ENCODE measurements around the gene POLR2E. TPM values are rescaled to one million over a fixed set of nuclear protein-coding genes. Genes with fewer than 3 reads are reported as not detected.

The POLR2E gene
- total RNA-seq, 1 donor from 2014 or later: 142 TPM

GRCh38 chr19:1042689-1043511, 52.3 kb downstream of the POLR2E start:
- intact Hi-C loops (cut with DNase I): loop anchor here (5.0 kb wide), 1 partner anchor 54 kb away; the partner anchor contains the start of gene POLR2E
- DNase-seq (ENCODE audit: missing footprints) (peak; percentile 59), ATAC-seq (no peak)

GRCh38 chr19:1041835-1042685, 53.1 kb downstream of the POLR2E start:
- peak; percentile 70 for DNase-seq (ENCODE audit: missing footprints)
- intact Hi-C loops (cut with DNase I): loop anchor here (5.0 kb wide), 1 partner anchor 55 kb away; the partner anchor contains the start of gene POLR2E

GRCh38 chr19:1041272-1041834, 53.8 kb downstream of the POLR2E start:
- DNase-seq (ENCODE audit: missing footprints): peak; percentile 65
- no peak for ATAC-seq
- intact Hi-C loops (cut with DNase I): loop anchor here (5.0 kb wide), 1 partner anchor 56 kb away; the partner anchor contains the start of gene POLR2E

More at GRCh38 chr19:1041835-1042685, 53.1 kb downstream of the POLR2E start:
- no peak for ATAC-seq

GRCh38 chr19:1040476-1041271, 54.5 kb downstream of the POLR2E start:
- intact Hi-C loops (cut with DNase I): loop anchor here (5.0 kb wide), 1 partner anchor 57 kb away; the partner anchor contains the start of gene POLR2E
- peak; percentile 95 for DNase-seq (ENCODE audit: missing footprints)
- peak; percentile 66 for ATAC-seq

- ATAC-seq (peak; percentile 96), DNase-seq (ENCODE audit: missing footprints) (peak; percentile 99)
- intact Hi-C loops (cut with DNase I): loop anchor here (5.0 kb wide), 1 partner anchor 57 kb away; the partner anchor contains the start of gene POLR2E
Observed at GRCh38 chr19:1039646-1040475, 55.3 kb downstream of the POLR2E start, which contains the start of gene ABCA7. TSS of gene ABCA7 (plus strand) at chr19:1040107. CDS start at chr19:1041362, 1,255 bp downstream.

GRCh38 chr19:1038978-1039645, 56.1 kb downstream of the POLR2E start:
- intact Hi-C loops (cut with DNase I): no loop called here
- DNase-seq (ENCODE audit: missing footprints): no peak

GRCh38 chr19:1037621-1038064, 57.5 kb downstream of the POLR2E start:
- DNase-seq (ENCODE audit: missing footprints) (no peak), ATAC-seq (no peak)
- intact Hi-C loops (cut with DNase I): no loop called here

More at GRCh38 chr19:1038978-1039645, 56.1 kb downstream of the POLR2E start:
- no peak for ATAC-seq

Other genes with a start within 250 kb of the POLR2E start
- 1.6 TPM for gene ELANE, start 243.1 kb downstream of the POLR2E start, total RNA-seq
- 655 TPM for gene CFD, start 235.7 kb downstream of the POLR2E start, total RNA-seq
- 23.5 TPM for gene MED16, start 202.2 kb downstream of the POLR2E start, total RNA-seq
- not detected for gene RNU6-9, start 201.9 kb downstream of the POLR2E start, total RNA-seq
- gene R3HDM4, start 182.2 kb downstream of the POLR2E start, total RNA-seq: 21.9 TPM
- gene KISS1R, start 178.0 kb downstream of the POLR2E start, total RNA-seq: not detected
- gene ARID3A, start 169.3 kb downstream of the POLR2E start, total RNA-seq: 6.7 TPM
- gene WDR18, start 111.0 kb downstream of the POLR2E start, total RNA-seq: 20.7 TPM
- gene GRIN3B, start 95.0 kb downstream of the POLR2E start, total RNA-seq: 0.35 TPM
- gene TMEM259, start 74.3 kb downstream of the POLR2E start, total RNA-seq: 106 TPM
- not detected for gene RNU6-2, start 73.9 kb downstream of the POLR2E start, total RNA-seq
- 69.3 TPM for gene CNN2, start 68.8 kb downstream of the POLR2E start, total RNA-seq
- gene ABCA7, start 55.3 kb downstream of the POLR2E start, total RNA-seq: 7.7 TPM
- gene ARHGAP45, start 28.2 kb downstream of the POLR2E start, total RNA-seq: 6.6 TPM
- 361 TPM for gene GPX4, start 8.6 kb upstream of the POLR2E start, total RNA-seq
- gene SBNO2, start 78.9 kb upstream of the POLR2E start, total RNA-seq: 14.7 TPM
- gene STK11, start 110.4 kb upstream of the POLR2E start, total RNA-seq: 49.9 TPM
- gene CBARP, start 142.6 kb upstream of the POLR2E start, total RNA-seq: 1.2 TPM
- 656 TPM for gene ATP5F1D, start 146.4 kb upstream of the POLR2E start, total RNA-seq
- 62.8 TPM for gene MIDN, start 153.2 kb upstream of the POLR2E start, total RNA-seq
- gene CIRBP, start 174.0 kb upstream of the POLR2E start, total RNA-seq: 219 TPM
- 13.1 TPM for gene FAM174C, start 180.2 kb upstream of the POLR2E start, total RNA-seq
- not detected for gene EFNA2, start 190.5 kb upstream of the POLR2E start, total RNA-seq

Measured in Right ventricle myocardium inferior (tissue), 1 donor.